GM19240 (cell line): ENCODE data around the gene RGMB.

Experiments
- DNase-seq: peaks from one replicate; pipeline ENCODE4 v3.0.0; 2011; ENCODE audit warnings: low spot score; ENCODE audit not compliant: insufficient read length

Gene RGMB

GRCh38 chr5:98827161-98827560 is 53.7 kb downstream of the RGMB start:
- DNase-seq = no peak

- DNase-seq = no peak
These were observed 54.3 kb downstream of the RGMB start for GRCh38 chr5:98827588-98828284.

- DNase-seq = no peak
These were observed 62.7 kb downstream of the RGMB start for GRCh38 chr5:98836175-98836574.

- no peak for DNase-seq
These were observed 66.3 kb downstream of the RGMB start for GRCh38 chr5:98839469-98840383.

GRCh38 chr5:98840946-98841345 is 67.5 kb downstream of the RGMB start:
- DNase-seq = no peak

- no peak for DNase-seq
These were observed 70.0 kb downstream of the RGMB start for GRCh38 chr5:98843481-98843880.

GRCh38 chr5:98844865-98845264 is 71.4 kb downstream of the RGMB start:
- DNase-seq = no peak

GRCh38 chr5:98845878-98846277 is 72.4 kb downstream of the RGMB start:
- no peak for DNase-seq
